PC-3 (cell line): ENCODE results near the gene UBE2Q1.

Experiments used
- CTCF ChIP-seq: fragments of 300-600 bp; sonication (generic); conservative IDR thresholded peaks from 2 replicates; pipeline ENCODE4 v1.5.1; 2017; ENCODE audit warnings: antibody characterized with exemption, low read depth, mild to moderate bottlenecking, low read length
- EZH2phosphoT487 ChIP-seq: fragments of 300-600 bp; sonication (generic); IDR thresholded peaks from 2 replicates; pipeline ENCODE4 v1.6.1; 2018; ENCODE audit warnings: mild to moderate bottlenecking, antibody characterized with exemption, low read length, borderline replicate concordance

- TF ChIP-seq CTCF: peak; percentile 72
- no peak for TF ChIP-seq EZH2phosphoT487
Measured at GRCh38 chr1:154546264-154547063, 12.0 kb downstream of the UBE2Q1 start.
